NCI-H526 treated with DMSO at 0.1 percent for 48 hours (cell line): ENCODE results near the gene SLC25A39.
A peak's percentile ranks its signal among the peaks of the same experiment; 100 is the strongest.
"Not testable (repeated sequence)": the region's sequence is repeated elsewhere in the genome, so short reads cannot be mapped to it uniquely, and the experiment has no call there.

Source experiments
- DNase-seq: peaks from one replicate; lab custom pipeline; 2025; lab: John Stamatoyannopoulos, UW

The SLC25A39 gene

GRCh38 chr17:44324571-44325275 lies at the start of gene SLC25A39:
SLC25A39 (minus strand) TSS chr17:44324823; CDS start chr17:44323562, 1,261 bp downstream.
- DNase-seq, result peak; percentile 89

- no peak for DNase-seq
These were observed 47.4 kb upstream of the SLC25A39 start for GRCh38 chr17:44372036-44372435.

- DNase-seq, result not testable (repeated sequence)
These were observed 44.9 kb upstream of the SLC25A39 start for GRCh38 chr17:44369414-44370023.

GRCh38 chr17:44368391-44369243 lies 44.0 kb upstream of the SLC25A39 start:
- not testable (repeated sequence) for DNase-seq

GRCh38 chr17:44367231-44367979 lies 42.8 kb upstream of the SLC25A39 start:
- DNase-seq, result no peak

- DNase-seq, result not testable (repeated sequence)
These were observed 40.4 kb upstream of the SLC25A39 start for GRCh38 chr17:44365051-44365450.

- DNase-seq, result peak; percentile 39
These were observed 39.1 kb upstream of the SLC25A39 start, which contains the start of gene FAM171A2 for GRCh38 chr17:44363613-44364159. FAM171A2 (minus strand) TSS chr17:44363853; CDS start chr17:44363714, 139 bp downstream.

- DNase-seq, result no peak
These were observed 38.5 kb upstream of the SLC25A39 start for GRCh38 chr17:44362949-44363612.

GRCh38 chr17:44362459-44362948 lies 37.9 kb upstream of the SLC25A39 start:
- no peak for DNase-seq

GRCh38 chr17:44361292-44362260 lies 37.0 kb upstream of the SLC25A39 start:
- DNase-seq, result no peak

GRCh38 chr17:44360826-44361225 lies 36.2 kb upstream of the SLC25A39 start:
- DNase-seq, result no peak

GRCh38 chr17:44360144-44360533 lies 35.5 kb upstream of the SLC25A39 start:
- DNase-seq, result no peak

GRCh38 chr17:44359458-44360143 lies 35.0 kb upstream of the SLC25A39 start:
- DNase-seq, result no peak

GRCh38 chr17:44359006-44359405 lies 34.4 kb upstream of the SLC25A39 start:
- DNase-seq, result no peak

GRCh38 chr17:44358066-44358465 lies 33.4 kb upstream of the SLC25A39 start:
- no peak for DNase-seq

- DNase-seq, result no peak
These were observed 31.6 kb upstream of the SLC25A39 start for GRCh38 chr17:44356241-44356640.

- no peak for DNase-seq
These were observed 31.0 kb upstream of the SLC25A39 start for GRCh38 chr17:44355642-44356099.

GRCh38 chr17:44354582-44355561 lies 30.2 kb upstream of the SLC25A39 start:
- peak; percentile 36 for DNase-seq
